Liver (tissue), 9 donors: ENCODE data around the gene ZCCHC17. TPM values are rescaled to one million over a fixed set of nuclear protein-coding genes. Genes with fewer than 3 reads are reported as not detected.

Experiments
- DNase-seq: peaks from one replicate; pipeline ENCODE4 v3.0.0-alpha.2; 2017; ENCODE audit warnings: low spot score
- H3K27ac ChIP-seq, 2 donors: one replicate each; pipeline ENCODE4 v1.7.0; 2013; ENCODE audit warnings: inconsistent platforms in 2 of 2, low read length in 2 of 2, control low read depth in 1 of 2, low read depth in 1 of 2, mild to moderate bottlenecking in 1 of 2
- H3K27me3 ChIP-seq, 4 donors: one replicate each; pipeline versions ENCODE4 v1.6.1 to v1.7.0; 2013; ENCODE audit warnings: low read length in 3 of 4, inconsistent platforms in 1 of 4, mild to moderate bottlenecking in 1 of 4, moderate library complexity in 1 of 4; ENCODE audit not compliant: control insufficient read depth in 4 of 4, insufficient read depth in 4 of 4
- H3K36me3 ChIP-seq, 4 donors: one replicate each; pipeline versions ENCODE4 v1.6.1 to v1.7.0; 2013; ENCODE audit warnings: low read length in 3 of 4, mild to moderate bottlenecking in 3 of 4, low read depth in 1 of 4, moderate library complexity in 1 of 4; ENCODE audit not compliant: control insufficient read depth in 4 of 4, insufficient read depth in 3 of 4
- H3K4me1 ChIP-seq, 4 donors: one replicate each; pipeline versions ENCODE4 v1.6.1 to v1.7.0; 2013; ENCODE audit warnings: low read length in 3 of 4, mild to moderate bottlenecking in 3 of 4, moderate library complexity in 1 of 4; ENCODE audit not compliant: control insufficient read depth in 4 of 4, insufficient read depth in 4 of 4
- H3K4me3 ChIP-seq, 3 donors: one replicate each; pipeline versions ENCODE4 v1.6.1 to v1.7.0; 2013; ENCODE audit warnings: low read length in 3 of 3, control low read depth in 1 of 3, low read depth in 1 of 3, mild to moderate bottlenecking in 1 of 3
- H3K9ac ChIP-seq, 2 donors: one replicate each; pipeline ENCODE4 v1.7.0; 2013; ENCODE audit warnings: low read length in 2 of 2, mild to moderate bottlenecking in 2 of 2, moderate library complexity in 2 of 2, control low read depth in 1 of 2, low read depth in 1 of 2
- H3K9me3 ChIP-seq, 4 donors: one replicate each; pipeline versions ENCODE4 v1.6.1 to v1.7.0; 2013; ENCODE audit warnings: low read length in 3 of 4; ENCODE audit not compliant: control insufficient read depth in 4 of 4
- ATF3 ChIP-seq: IDR thresholded peaks from 2 replicates; pipeline ENCODE4 v1.6.1; 2016; ENCODE audit warnings: antibody characterized with exemption
- EGR1 ChIP-seq, 2 donors: IDR thresholded peaks; 2 replicates each; pipeline ENCODE4 v1.6.1; 2016 to 2018; ENCODE audit warnings: antibody characterized with exemption in 2 of 2, low read depth in 2 of 2
- FOXA1 ChIP-seq: IDR thresholded peaks from 2 replicates; pipeline ENCODE4 v1.6.1; 2016; ENCODE audit warnings: antibody characterized with exemption
- FOXA2 ChIP-seq: IDR thresholded peaks from 2 replicates; pipeline ENCODE4 v1.6.1; 2016; ENCODE audit warnings: antibody characterized with exemption
- HNF4A ChIP-seq, 2 donors: conservative IDR thresholded peaks; 2 replicates each; pipeline ENCODE4 v1.6.1; 2016; ENCODE audit warnings: antibody characterized with exemption in 2 of 2, mild to moderate bottlenecking in 2 of 2
- HNF4G ChIP-seq: IDR thresholded peaks from 2 replicates; pipeline ENCODE4 v1.6.1; 2016; ENCODE audit warnings: antibody characterized with exemption
- JUND ChIP-seq, 2 donors: IDR thresholded peaks; 2 replicates each; pipeline ENCODE4 v1.6.1; 2016; ENCODE audit warnings: antibody characterized with exemption in 2 of 2
- NR2F2 ChIP-seq: IDR thresholded peaks from 2 replicates; pipeline ENCODE4 v1.6.1; 2016; ENCODE audit warnings: antibody characterized with exemption
- RAD21 ChIP-seq, 2 donors: IDR thresholded peaks; 2 replicates each; pipeline ENCODE4 v1.6.1; 2016; ENCODE audit warnings: antibody characterized with exemption in 2 of 2, mild to moderate bottlenecking in 2 of 2
- RXRA ChIP-seq, 2 donors: IDR thresholded peaks; 2 replicates each; pipeline ENCODE4 v1.6.1; 2017 to 2018; ENCODE audit warnings: antibody characterized with exemption in 2 of 2, mild to moderate bottlenecking in 1 of 2
- SP1 ChIP-seq: IDR thresholded peaks from 2 replicates; pipeline ENCODE4 v1.6.1; 2018; ENCODE audit warnings: antibody characterized with exemption, mild to moderate bottlenecking
- TAF1 ChIP-seq: conservative IDR thresholded peaks from 2 replicates; pipeline ENCODE4 v1.6.1; 2016; ENCODE audit warnings: antibody characterized with exemption, mild to moderate bottlenecking
- YY1 ChIP-seq: IDR thresholded peaks from 2 replicates; pipeline ENCODE4 v1.6.1; 2016; ENCODE audit warnings: antibody characterized with exemption, mild to moderate bottlenecking
- ZBTB33 ChIP-seq: IDR thresholded peaks from 2 replicates; pipeline ENCODE4 v1.6.1; 2016; ENCODE audit warnings: antibody characterized with exemption
- WGBS: extraction: QIAGEN DNeasy Blood & Tissue Kit; methylation state at CpG from one replicate; pipeline ENCODE4 v1.1.7; 2013; 5-methylcytosine and 5-hydroxymethylcytosine counted together
- polyA plus RNA-seq, 2 donors: library from polyadenylated mRNA; stranded (reverse) in 1 of 2; unstranded in 1 of 2; fragments of 200-250 nt in 1 of 2; fragments of >200 nt in 1 of 2; fragmentation: Nextera tagmentation in 1 of 2; extraction: Ambion mirVana in 1 of 2; gene quantifications; one replicate each; pipeline versions ENCODE4 v1.2.1 to v1.2.3, GENCODE V29; 2013 to 2015
- total RNA-seq, 2 donors: library from RNA; depleted of rRNA; stranded (reverse); fragments of >200 nt; gene quantifications; one replicate each; pipeline ENCODE4 v1.2.3, GENCODE V29; 2014
- TF ChIP-seq, protein P1 (sequence below): IDR thresholded peaks from 2 replicates; pipeline ENCODE4 v1.6.1; 2016; ENCODE audit warnings: antibody characterized with exemption, mild to moderate bottlenecking
- TF ChIP-seq, protein P2 (sequence below): IDR thresholded peaks from 2 replicates; pipeline ENCODE4 v1.6.1; 2016; ENCODE audit warnings: antibody characterized with exemption
- donor health status: healthy.
- donor health status: healthy.
- donor health status: healthy.
- donor health status: healthy.
- donor health status: healthy.

Gene ZCCHC17
- total and polyA plus RNA-seq, 4 donors = 7.4 to 15.1 (median 9.2) TPM

- Histone ChIP-seq H3K9ac (no peak overlapping the region), H3K4me3 (no peak overlapping the region), H3K4me1 (no peaks in the 10 kb centered on the region), H3K27ac (no peak overlapping the region), H3K9me3 (no peaks in the 10 kb centered on the region), H3K27me3 (no peaks in the 10 kb centered on the region), H3K36me3 (no peaks in the 10 kb centered on the region)
- no peak for TF ChIP-seq FOXA2
- no peak for DNase-seq
- 96% methylated on average over 4 of the region's 4 CpGs for WGBS
These were observed 48.6 kb upstream of the ZCCHC17 start for GRCh38 chr1:31248276-31248675.

DNA sequence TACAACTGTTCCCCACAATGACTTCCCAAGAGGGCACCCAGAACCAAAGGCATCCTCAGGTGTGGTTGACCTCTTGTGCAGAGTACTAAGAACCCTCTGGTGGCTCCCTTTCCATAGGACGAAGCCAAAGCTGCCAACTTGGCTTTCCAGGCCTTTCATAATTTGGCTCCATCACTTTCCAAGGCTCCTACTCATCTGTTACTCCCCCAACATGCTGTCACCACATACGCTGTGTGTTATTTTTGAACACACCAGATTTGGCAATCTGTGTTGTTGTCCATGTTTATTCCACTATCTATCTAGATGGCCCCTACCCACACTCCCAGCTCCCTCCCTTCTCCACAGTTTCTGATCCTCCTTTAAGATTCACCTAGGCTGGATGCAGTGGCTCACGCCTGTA, 47.0 kb upstream of the ZCCHC17 start:
- no peak overlapping the region for H3K27ac ChIP-seq
- H3K9ac ChIP-seq = no peak overlapping the region
- TF ChIP-seq RXRA (IDR thresholded peaks at IDR 0.05) (no peak), FOXA1 (no peak), YY1 (no peak), SP1 (no peak), ATF3 (no peak), TAF1 (no peak), NR2F2 (no peak), FOXA2 (no peak), JUND (IDR thresholded peaks at IDR 0.05) (no peak), HNF4G (no peak), RAD21 (IDR thresholded peaks at IDR 0.05) (no peak), ZBTB33 (no peak)
- TF ChIP-seq, protein P1, sequence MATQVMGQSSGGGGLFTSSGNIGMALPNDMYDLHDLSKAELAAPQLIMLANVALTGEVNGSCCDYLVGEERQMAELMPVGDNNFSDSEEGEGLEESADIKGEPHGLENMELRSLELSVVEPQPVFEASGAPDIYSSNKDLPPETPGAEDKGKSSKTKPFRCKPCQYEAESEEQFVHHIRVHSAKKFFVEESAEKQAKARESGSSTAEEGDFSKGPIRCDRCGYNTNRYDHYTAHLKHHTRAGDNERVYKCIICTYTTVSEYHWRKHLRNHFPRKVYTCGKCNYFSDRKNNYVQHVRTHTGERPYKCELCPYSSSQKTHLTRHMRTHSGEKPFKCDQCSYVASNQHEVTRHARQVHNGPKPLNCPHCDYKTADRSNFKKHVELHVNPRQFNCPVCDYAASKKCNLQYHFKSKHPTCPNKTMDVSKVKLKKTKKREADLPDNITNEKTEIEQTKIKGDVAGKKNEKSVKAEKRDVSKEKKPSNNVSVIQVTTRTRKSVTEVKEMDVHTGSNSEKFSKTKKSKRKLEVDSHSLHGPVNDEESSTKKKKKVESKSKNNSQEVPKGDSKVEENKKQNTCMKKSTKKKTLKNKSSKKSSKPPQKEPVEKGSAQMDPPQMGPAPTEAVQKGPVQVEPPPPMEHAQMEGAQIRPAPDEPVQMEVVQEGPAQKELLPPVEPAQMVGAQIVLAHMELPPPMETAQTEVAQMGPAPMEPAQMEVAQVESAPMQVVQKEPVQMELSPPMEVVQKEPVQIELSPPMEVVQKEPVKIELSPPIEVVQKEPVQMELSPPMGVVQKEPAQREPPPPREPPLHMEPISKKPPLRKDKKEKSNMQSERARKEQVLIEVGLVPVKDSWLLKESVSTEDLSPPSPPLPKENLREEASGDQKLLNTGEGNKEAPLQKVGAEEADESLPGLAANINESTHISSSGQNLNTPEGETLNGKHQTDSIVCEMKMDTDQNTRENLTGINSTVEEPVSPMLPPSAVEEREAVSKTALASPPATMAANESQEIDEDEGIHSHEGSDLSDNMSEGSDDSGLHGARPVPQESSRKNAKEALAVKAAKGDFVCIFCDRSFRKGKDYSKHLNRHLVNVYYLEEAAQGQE = no peak
- no peaks in the 10 kb centered on the region for H3K27me3 ChIP-seq
- H3K9me3 ChIP-seq = no peaks in the 10 kb centered on the region
- no peak for DNase-seq
- WGBS = 96% methylated on average over 3 of the region's 3 CpGs
- H3K4me3 ChIP-seq = no peak overlapping the region
- no peaks in the 10 kb centered on the region for H3K36me3 ChIP-seq
- H3K4me1 ChIP-seq = no peaks in the 10 kb centered on the region

GRCh38 chr1:31257213-31257612, 39.6 kb upstream of the ZCCHC17 start:
- H3K4me3 ChIP-seq = no peak overlapping the region
- no peaks in the 10 kb centered on the region for H3K4me1 ChIP-seq
- DNase-seq = no peak
- no peak overlapping the region for H3K9ac ChIP-seq
- H3K27me3 ChIP-seq = no peaks in the 10 kb centered on the region
- no peaks in the 10 kb centered on the region for H3K9me3 ChIP-seq
- peaks cover 4 to 44% (median 32%) of the 10 kb centered on the region in 4 donors for H3K36me3 ChIP-seq
- WGBS = 95% methylated on average over 1 of the region's 1 CpG
- H3K27ac ChIP-seq = no peak overlapping the region
- TF ChIP-seq JUND (IDR thresholded peaks at IDR 0.05) (no peak), RAD21 (IDR thresholded peaks at IDR 0.05) (no peak), HNF4A (conservative IDR thresholded peaks at IDR 0.05) (no peak), TAF1 (no peak), RXRA (IDR thresholded peaks at IDR 0.05) (no peak), ZBTB33 (no peak), ATF3 (no peak), FOXA2 (no peak), EGR1 (IDR thresholded peaks at IDR 0.05; ENCODE audit: low read depth in 2 of 2) (no peak), YY1 (no peak), FOXA1 (no peak), SP1 (no peak), HNF4G (no peak), NR2F2 (no peak)
- TF ChIP-seq, protein P1 = no peak
- TF ChIP-seq, protein P2, sequence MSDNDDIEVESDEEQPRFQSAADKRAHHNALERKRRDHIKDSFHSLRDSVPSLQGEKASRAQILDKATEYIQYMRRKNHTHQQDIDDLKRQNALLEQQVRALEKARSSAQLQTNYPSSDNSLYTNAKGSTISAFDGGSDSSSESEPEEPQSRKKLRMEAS = no peak
